NCI-H1048 (cell line): Measurements from ENCODE around the gene TDRD5.

Experiments
- DNase-seq: peaks from one replicate; lab custom pipeline; 2025; lab: John Stamatoyannopoulos, UW

TDRD5 gene, protein sequence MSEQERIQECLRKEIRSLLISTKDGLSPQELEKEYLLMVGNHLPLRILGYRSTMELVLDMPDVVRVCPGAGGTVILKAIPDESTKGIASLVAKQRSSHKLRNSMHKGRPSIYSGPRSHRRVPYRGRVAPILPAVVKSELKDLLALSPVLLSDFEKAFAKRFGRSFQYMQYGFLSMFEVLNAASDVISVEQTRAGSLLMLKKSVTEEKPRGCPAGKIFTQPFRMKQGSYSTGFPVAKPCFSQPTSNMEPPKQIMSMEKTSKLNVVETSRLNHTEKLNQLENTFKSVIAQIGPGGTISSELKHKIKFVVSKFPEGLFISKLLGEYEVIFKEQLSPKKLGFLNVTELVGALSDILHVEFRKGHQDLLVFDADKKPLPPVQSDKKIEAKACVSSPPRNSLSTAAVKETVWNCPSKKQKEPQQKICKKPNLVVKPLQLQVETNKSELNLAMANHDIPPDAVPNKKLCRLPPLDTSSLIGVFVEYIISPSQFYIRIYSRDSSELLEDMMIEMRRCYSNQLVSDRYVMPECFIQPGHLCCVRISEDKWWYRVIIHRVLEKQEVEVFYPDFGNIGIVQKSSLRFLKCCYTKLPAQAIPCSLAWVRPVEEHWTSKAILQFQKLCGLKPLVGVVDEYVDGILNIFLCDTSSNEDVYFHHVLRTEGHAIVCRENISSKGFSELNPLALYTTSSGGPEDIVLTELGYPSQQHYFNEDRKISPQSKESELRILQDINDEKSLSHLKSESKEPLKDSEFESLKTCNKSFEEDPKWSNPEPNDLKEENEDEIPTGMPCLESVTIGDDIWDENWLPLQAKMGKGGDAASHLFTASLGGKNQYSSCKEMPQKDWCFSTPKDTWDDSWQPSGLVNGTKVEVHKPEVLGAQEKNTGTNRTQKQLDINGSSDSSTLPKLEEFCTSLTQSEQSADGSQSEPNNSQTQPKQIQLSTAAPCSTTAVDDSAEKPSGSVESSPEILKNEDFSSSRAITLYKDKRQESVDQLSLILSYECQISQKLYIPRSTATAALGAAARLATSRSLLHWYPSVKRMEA

DNA sequence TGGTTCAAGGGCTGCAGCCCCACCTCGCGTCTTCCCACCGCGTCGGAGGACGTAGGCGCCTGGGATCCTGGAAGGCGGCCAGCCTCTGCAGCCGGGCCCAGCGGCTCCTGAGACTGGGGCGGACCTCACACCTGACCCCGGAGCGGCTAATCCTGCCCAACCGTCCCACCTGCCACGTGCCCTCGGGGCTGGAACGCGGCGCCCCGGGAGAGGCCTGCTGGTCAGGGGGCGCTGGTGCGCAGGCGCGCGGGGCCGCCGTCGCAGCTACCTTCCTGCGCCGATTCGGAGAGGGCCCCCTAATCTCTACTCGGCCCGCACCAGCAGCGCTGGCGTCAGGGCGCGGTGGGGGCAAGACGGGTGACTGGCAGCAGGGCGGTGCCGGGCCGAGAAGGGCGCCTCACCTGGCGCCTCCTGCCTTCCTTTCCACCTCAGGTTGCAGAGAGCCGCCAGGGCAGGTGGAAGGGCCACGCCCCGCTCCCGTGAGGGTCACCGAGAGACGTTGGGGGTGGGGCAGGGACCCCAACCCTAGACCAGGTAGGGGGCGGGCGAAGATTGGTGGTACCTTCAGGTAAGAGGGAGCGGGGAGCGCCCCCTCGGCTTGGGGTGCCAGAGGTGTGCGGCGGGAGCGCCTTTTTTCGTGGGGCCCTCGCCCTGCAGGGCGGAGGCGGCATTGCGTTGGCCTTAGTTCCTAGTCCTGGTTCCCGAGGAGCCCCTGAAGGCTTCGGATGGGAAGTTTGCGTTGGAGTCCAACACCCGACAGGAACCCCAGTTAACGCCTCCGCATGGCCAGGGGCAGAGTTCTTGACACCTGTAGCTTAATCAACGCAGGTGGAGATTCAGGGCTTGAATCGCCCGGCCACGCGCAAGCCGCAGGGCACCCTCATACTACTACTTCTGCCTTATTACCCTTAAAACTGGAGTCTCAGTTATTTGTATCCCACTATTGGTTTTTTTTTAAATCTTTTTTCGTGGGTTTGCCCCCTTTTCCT is at the start of gene TDRD5:
Gene TDRD5, plus strand, starts transcription at position 241 of the 989 bp plus-strand sequence. CDS start 784 bp downstream, outside the sequence.
- DNase-seq: no peak

DNA sequence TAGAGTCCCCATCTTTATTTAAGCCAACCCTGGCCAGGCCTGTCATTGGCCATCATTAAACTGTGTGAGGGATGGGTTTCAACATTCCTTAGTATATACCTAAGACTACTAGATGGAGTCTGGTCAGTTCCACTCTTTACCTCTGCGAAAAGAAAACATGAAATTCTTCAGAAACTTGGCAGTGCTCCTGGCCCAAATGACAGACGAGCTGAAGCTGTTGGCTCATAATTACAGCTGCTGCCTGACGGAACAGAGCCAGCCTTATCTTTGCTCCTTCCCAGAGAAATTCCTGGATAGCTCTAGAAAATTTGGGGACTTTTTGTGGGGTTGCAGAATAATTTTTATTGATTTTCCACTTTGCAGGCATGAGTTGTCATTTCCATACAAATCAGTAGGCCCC is 46.3 kb upstream of the TDRD5 start:
- DNase-seq: no peak

DNA sequence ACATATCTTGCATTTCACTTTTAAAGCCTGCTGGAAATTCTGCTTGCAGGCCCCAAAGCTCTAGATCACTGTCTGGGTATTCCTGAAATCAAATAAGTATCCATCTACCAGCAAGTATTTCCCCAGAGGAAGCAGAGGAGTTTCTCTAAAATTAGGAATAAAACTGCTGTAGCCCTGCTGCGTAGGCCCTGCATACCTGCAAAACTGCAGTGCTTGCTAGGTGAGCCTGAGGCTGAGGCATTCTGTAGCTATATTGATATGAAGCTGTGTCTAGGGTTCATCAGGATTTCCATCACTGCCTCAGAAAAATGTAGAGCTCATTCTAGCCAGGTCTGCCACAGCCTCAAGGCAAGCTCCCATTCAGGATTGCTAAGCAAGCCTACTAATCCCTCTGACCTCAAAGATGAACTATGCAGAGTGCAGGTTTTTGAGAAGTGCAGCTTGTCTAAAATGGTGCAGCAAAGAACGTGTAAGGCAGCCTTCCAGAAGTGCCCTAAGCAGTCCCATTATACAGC is 44.6 kb upstream of the TDRD5 start:
- DNase-seq: no peak

DNA sequence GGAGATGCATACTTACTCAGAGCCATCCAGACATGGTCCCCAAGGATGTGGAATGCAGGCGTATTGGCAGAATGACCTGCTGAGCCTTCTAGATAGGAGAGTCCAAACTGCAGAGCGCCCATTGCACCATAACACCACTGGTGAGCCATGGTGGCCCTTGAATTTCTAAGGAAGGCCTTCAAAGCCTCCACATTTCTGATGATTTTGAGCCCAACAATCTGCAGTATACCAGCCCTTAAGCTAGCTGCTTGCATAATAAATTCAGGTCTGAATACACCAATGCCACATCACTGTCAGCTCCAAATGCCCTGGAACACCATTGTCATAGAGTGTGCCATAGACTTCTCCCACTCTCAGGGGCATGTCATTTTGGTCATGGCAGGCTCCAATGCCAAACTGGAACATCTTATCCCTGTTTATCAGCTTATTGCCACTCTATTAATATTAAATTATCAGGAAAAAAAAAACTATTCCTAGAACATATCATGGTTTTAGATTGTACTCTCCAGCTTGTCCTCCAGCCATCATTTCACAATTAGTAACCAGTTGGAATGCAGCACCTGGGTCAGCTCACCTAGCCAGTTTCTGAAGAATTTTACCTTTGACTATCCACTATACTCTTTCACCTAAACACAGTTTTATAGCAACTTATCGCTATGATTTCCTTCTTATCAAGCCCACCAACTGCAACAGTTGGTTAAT is 42.8 kb upstream of the TDRD5 start:
- DNase-seq: no peak

DNA sequence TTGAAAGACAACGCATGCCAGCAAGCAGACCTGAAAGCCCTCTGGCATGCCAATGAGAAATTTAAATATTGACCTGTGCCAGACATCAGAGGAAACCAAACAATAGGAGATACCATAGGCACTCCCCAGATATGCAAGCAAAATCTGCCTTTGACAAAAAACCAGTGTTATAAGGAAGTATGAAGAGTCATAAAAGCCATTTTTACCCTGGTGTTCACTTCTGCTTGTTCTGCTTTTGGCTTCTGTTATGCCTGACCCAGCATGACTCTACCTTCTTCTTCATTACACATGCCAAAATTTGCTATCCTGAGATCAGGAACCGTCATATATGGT is 42.3 kb upstream of the TDRD5 start:
- no peak for DNase-seq

DNA sequence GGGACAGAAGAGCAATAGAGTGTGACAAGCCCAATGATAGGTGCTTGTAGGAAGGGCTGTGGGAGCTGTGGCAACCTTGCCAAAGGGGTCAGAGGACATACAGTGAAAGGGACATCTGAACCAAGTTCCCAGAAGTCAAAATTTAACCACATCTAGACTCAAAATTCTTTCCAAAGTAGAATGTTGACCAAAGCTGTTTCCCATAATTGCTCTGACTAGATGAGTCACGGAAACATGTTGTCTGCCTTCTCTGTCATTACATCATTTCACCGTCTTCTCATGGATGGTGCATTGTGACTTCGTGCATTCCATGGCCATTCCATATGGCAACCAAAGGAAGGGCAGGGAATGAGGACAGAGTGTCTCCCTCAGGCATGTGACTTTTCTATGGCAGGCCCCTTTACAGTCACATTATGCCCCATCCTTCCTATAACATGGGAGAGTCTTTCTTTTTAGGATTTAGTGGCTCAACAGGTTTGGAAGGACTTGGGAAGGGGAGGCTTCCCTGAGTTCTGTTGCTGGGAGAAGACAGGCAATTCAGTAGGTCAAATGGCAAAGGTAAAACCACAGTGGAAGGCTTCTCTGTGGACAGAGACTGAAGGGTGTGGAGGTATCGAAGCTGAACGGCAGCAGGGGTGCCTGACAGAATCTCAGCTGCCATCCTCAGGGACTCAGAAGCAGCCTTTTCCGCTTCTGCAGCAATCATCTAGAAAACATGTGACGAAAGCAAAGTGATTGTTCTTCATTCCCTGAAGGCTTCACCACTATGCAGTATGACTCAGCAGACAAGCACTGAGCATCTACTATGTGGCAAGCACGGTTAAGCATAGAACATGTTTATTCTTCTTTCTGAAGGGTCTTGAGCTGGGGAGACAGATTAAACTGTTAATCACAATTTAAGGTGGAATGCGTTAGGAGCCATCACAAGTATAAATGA is 40.6 kb upstream of the TDRD5 start:
- no peak for DNase-seq

DNA sequence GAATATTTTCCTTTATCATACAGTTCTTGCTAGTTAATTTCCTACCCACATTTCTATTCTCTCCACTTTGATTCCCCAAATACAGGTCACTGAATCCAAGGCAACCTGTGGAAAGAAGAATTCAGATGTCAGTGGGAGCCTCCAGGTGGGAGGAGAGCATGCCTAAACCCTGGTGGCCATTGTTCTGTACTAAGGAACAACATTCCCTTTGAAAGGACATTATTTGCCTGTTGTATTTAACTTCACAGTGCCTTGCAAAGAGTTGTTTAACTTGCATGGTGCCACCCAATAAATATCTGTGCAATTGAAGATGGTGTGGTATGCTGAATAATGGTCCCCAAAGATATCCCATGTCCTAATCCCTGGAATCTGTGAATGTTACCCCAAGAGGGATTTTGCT is 37.2 kb upstream of the TDRD5 start:
- DNase-seq: no peak

DNA sequence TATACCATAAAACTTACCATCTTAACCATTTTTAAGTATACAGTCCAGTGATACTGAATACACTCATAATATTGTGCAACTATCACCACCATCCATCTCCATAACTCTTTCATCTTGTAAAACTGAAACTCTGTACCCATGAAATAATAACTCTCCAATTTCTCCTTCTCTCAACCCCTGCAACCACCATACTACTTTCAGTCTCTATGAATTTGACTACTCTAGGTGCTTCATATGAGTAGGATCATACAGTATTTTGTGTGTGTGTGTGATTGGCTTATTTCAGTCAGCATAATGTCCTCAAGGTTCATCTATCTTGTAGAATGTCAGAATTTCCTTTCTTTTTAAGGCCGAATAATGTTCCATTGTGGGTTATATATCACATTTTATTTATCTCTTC is 33.6 kb upstream of the TDRD5 start:
- no peak for DNase-seq

DNA sequence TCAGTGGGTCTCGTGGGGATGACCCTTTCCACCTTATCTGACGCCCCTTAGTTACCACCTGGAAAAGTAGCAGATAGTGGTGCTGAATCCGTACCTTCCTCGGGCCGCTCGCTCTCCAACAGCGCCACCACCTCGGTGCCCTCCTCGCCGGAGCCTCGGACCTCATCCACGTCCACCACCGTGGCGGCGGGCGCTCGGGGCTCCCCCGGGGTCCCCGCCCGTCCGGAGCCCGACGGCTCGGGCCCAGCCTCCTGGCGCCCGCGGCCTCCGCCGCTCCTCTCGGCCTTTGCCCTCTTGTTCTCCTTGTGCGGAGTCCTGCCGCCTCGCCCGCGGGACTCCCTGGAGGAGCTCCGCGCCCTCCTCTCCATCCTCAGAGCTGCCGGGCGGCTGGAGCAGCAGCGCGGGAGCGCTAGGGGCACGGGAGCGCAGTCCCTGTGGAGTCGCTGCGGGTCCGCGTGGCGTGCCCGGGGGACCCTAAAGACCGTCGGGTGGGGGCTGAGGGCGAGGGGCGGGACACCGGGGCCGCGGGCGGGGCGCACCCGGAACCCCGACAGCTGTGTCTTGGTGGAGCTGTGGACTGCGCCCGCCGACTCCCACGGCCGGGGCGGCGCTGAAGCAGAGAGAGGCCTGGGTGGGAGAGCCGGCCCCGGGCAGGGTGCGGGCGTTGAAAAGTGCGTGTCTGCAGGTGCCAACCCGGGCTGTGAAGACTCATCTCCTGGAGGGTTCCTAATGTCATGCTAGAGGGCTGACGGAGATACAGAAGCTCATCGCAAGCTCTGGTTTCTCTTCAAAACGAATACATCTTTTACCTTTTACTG is 15.9 kb upstream of the TDRD5 start, which contains the start of gene NPHS2:
Gene NPHS2, minus strand, starts transcription at position 452 of the 818 bp plus-strand sequence. Its CDS starts 84 bp downstream, at position 368.
- no peak for DNase-seq

DNA sequence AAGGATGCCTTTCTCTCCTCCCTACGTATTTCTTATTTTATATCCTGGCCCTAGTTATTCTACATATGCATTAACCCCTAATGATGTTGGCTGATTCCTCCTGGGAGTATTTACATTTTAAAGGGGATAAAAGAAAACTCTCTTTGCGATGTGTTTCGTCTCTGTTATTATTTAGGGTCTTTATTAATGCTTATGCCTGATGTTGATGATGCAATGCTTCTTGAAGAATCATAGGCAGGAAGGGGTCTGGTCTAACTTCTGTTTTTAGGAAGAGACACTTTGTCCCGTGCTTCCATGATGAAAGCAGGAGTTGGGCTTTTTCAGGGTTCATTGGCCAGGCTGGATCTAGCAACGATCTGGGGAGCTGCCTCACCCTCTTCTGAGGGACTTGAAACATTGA is 15.1 kb upstream of the TDRD5 start:
- no peak for DNase-seq

DNA sequence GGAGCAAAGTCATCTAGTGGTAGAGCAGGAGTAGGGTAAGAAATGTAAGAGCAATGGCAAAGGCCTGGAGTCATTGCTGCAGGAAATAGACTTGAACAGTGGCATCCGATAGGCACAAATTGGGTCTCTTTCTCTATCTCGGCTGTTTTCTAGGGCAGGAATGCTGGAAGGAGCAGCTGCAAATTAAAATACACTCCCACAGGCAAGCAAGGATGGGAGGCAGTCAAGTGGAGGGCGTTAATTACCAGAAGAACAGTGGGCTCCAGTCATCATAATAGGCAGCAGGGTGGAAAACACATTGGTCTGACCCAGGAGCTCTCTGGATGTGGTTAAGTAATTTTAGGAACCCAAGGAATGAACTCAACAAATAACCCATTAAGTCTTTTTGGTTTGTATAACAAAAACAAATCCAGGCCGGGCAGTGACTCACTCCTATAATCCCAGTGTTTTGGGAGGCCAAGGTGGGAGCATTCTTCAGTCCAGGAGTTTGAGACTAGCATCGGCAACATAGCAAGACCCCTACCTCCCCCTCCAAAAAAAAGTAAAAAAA is 7.8 kb upstream of the TDRD5 start:
- no peak for DNase-seq

DNA sequence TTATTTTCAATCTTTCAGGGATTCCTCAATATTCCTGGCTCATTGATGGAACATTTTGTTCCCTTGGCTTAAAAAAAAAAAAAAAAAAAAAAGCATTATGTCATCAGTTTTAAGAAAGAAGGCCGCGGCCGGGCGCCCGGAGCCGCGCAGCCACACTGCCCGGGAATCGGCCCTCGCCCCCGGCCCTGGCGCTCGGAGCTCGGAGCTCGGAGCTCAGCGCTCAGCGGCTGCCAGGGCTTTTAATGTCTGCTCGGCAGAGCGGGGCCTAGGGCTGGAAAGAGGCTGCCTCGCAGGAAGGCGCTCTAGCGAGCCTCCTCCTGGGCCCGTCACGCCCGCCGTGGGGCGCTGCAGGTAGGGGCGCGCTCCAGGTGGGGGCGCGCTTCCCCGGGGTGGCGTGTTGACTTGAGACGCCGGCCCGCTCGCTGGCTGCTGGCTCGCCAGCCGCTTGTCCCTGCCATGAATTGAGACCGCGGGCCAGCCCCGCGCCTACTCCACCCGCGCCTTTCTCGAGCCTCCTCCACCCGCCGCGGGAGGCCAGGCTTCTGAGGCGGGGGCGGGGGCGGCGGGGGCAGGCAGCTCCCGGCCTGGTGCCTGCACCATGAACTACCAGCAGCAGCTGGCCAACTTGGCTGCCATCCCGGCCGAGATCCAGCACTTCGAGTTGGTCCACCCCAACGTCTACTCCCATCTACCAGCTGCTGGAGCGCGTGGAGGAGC is 5.4 kb upstream of the TDRD5 start:
- DNase-seq: no peak

DNA sequence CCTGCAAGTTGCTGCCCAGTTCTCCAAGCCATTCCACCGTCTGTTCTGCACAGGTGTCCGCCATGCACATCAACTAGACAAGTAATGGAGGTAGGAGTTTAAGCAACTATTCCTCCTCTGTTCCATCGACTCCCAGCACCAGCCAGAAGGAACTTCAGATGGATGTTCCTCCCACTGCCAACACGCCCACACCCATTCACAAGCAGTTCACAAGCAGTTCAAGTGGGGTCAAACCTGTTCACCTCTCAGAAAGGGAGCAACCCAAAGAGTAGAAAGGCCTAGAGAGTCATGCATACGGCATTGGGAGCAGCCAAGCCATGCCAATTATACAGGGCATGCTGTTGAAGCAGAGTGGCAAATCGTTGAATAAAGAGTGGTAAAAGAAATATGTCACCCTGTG is 4.3 kb upstream of the TDRD5 start:
- no peak for DNase-seq

DNA sequence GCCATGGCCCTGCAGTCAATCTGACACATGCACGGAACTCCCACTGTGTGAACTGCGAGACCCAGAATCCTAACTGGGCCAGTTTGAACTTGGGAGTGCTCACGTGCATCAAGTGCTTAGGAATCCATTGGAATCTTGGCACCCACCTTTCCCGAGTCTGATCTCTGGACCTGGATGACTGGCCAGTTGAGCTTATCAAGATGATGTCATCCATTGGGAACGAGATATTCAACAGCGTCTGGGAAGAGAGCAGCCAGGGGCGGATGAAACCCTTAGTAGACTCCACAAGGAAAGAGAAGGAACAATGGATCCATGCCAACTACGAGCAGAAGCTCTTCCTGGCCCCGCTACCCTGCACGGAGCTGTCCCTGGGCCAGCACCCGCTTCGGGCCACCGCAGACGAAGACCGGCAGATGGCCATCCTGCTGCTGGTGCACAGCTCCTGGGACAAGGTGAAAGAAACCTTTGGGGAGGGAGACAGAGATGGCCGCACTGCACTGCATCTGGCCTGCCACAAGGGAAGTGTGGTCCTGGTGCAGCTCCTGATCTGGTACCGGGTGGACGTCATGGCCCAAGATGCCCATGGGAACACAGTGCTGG is 3.1 kb upstream of the TDRD5 start:
- no peak for DNase-seq

DNA sequence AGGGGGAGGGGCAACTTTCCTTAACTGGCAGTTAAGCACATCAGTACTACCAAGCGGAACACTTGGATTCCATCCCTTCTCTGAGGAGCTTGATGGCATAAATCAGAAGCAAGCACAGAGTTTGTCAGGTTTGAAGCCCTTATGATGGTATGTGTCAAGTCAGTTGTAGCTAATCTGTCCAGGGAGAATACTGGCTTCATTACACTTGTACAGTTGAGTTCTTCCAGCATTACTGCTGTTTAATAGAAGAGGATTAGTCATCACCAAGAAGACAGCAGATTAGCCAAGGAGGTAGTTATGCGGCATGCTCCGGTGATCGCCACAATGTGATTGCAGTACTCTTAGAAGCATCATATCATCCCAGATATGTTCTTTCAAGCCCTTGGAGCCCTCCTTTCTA is 2.1 kb upstream of the TDRD5 start:
- DNase-seq: no peak

DNA sequence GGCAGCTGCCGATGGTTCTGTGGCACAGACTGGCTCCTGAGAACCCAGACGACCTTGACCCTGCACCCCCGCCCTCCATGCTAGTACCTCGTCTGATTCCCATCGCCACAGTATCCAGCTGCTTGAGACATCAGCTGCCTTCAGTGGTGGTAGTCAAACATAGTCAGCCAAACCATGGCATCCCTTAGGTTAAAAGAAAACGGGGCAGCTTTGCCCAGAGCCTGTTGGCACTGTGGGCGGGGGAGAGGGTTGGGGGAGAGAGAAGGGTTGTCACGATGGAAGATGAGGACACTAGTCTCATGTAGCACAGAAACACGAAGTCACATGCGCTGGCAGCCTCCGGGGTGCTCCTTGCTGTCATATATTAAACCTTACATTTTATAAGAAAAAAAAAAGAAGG is 961 bp upstream of the TDRD5 start:
- DNase-seq: no peak

DNA sequence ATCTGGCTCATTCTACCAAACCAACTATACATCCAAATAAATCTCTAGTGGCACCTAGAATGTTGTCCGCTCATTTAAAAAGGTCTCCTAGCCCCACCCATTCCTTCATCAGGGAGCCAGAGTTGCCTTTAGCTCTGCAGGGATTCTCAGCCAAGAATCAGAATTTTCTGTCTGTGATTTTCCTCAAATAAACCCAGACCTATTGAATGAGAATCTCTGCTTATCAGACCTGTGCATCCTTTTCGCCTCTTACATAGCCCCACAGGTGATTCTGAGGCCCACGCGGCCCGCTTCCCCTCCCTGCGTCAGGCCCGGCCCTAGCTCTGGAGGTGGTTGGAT is 410 bp upstream of the TDRD5 start:
- no peak for DNase-seq

DNA sequence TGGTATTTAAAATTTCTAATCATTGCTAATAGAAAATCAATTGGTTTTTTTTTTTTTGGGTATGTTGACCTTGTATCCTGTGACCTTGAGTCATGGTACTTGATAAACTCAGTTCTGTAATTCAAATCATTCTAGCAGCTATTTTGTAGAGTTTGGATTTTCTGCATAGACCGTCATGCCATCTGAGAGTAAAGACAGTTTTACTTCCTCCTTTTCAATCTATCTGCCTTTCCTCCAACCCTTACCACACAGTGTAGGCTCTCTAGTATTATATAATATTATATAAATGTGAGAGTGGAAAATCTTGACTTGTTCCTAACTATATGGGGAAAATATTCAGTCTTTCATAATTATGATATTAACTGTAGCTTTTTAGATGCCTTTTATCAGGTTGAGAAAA is 7.0 kb downstream of the TDRD5 start:
- no peak for DNase-seq
